Spleen (tissue), 11 donors: ENCODE measurements around the gene ERBIN. TPM values are rescaled to one million over a fixed set of nuclear protein-coding genes. Genes with fewer than 3 reads are reported as not detected.

Source experiments
- DNase-seq: peaks from one replicate; pipeline ENCODE4 v3.0.0-alpha.2; 2020
- H3K27ac ChIP-seq, 8 donors: fragments of 200-600 bp; sonication (generic) in 7 of 8; 1 replicate in 4 of 8; 2 replicates in 4 of 8; pipeline versions ENCODE4 v1.5.0 to v1.8.0; 2016 to 2021; ENCODE audit warnings: inconsistent platforms in 4 of 8, mild to moderate bottlenecking in 4 of 8, moderate library complexity in 1 of 8
- H3K27me3 ChIP-seq, 7 donors: fragments of 200-600 bp; sonication (generic) in 6 of 7; replicated peaks in 1 of 7; 1 replicate in 4 of 7; 2 replicates in 3 of 7; pipeline versions ENCODE4 v1.5.0 to v1.8.0; 2016 to 2021; ENCODE audit warnings: inconsistent platforms in 3 of 7, mild to moderate bottlenecking in 1 of 7
- H3K36me3 ChIP-seq, 6 donors: fragments of 200-600 bp; sonication (generic) in 5 of 6; 1 replicate in 4 of 6; 2 replicates in 2 of 6; pipeline versions ENCODE4 v1.5.0 to v1.8.0; 2016 to 2021; ENCODE audit warnings: inconsistent platforms in 2 of 6
- H3K4me1 ChIP-seq, 6 donors: fragments of 200-600 bp; sonication (generic) in 5 of 6; 1 replicate in 3 of 6; 2 replicates in 3 of 6; pipeline versions ENCODE4 v1.5.0 to v1.8.0; 2016 to 2021; ENCODE audit warnings: inconsistent platforms in 3 of 6
- H3K4me3 ChIP-seq, 8 donors: fragments of 200-600 bp; sonication (generic) in 7 of 8; 1 replicate in 4 of 8; 2 replicates in 4 of 8; pipeline versions ENCODE4 v1.5.0 to v1.8.0; 2016 to 2021; ENCODE audit warnings: inconsistent platforms in 4 of 8, mild to moderate bottlenecking in 4 of 8, moderate library complexity in 2 of 8
- H3K9me3 ChIP-seq, 8 donors: fragments of 200-600 bp; sonication (generic) in 7 of 8; 1 replicate in 4 of 8; 2 replicates in 4 of 8; pipeline versions ENCODE4 v1.5.0 to v1.8.0; 2016 to 2021; ENCODE audit warnings: inconsistent platforms in 4 of 8
- POLR2A ChIP-seq, 3 donors: fragments of 450-650 bp; IDR thresholded peaks; one replicate each; pipeline ENCODE4 v1.5.1; 2017; ENCODE audit warnings: antibody characterized with exemption in 3 of 3, mild to moderate bottlenecking in 1 of 3
- POLR2AphosphoS5 ChIP-seq, 3 donors: sonication (generic); formaldehyde crosslinking; IDR thresholded peaks; one replicate each; pipeline ENCODE4 v1.5.1; 2017; ENCODE audit warnings: antibody characterized with exemption in 3 of 3
- WGBS, 5 donors: extraction: QIAGEN DNeasy Blood & Tissue Kit in 3 of 5; methylation state at CpG; one replicate each; pipeline versions ENCODE4 v1.1.5 to v1.1.7; 2013 to 2018; 5-methylcytosine and 5-hydroxymethylcytosine counted together
- intact Hi-C: fragments of 100-400 bp; cut with DNase I; formaldehyde crosslinking; loops from one replicate; pipeline ENCODE4 v1.15.0; 2023; ENCODE audit warnings: low total_unique reads
- polyA plus RNA-seq, 3 donors: library from polyadenylated mRNA; stranded (reverse); fragments of 200-250 nt; gene quantifications; one replicate each; pipeline ENCODE4 v1.2.1, GENCODE V29; 2013
- total RNA-seq, 7 donors: library from RNA; depleted of rRNA in 3 of 7; stranded (reverse); fragments of >200 nt in 3 of 7; fragmentation: NEBNext Ultra II Directional in 4 of 7; extraction: Animal tissue kit (Norgen Biotek cat#: 25700) in 4 of 7; gene quantifications; one replicate each; pipeline versions ENCODE4 v1.1.0 to v1.2.1, GENCODE V29; 2016 to 2021
- TF ChIP-seq, protein P1 (sequence below), 11 experiments: fragments of 200-600 bp in 7 of 11; fragments of 450-650 bp in 4 of 11; sonication (generic) in 4 of 11; IDR thresholded peaks in 8 of 11; conservative IDR thresholded peaks in 3 of 11; 1 replicate in 7 of 11; 2 replicates in 4 of 11; pipeline versions ENCODE4 v1.4.0 to v1.8.0; 2016 to 2021; ENCODE audit warnings: antibody characterized with exemption in 11 of 11, inconsistent platforms in 4 of 11, mild to moderate bottlenecking in 1 of 11
- donor health status: healthy with polysubstance abuse.
- donor health status: DM: no; HTN: no; CAD: no; lungs with moderate emphysema.
- donor health status: DM: no; HTN: no; CAD: no.
- donor health status: Bipolar disorder and iron deficiency.
- donor health status: healthy.
- donor health status: DM: no; HTN: no; CAD: no.
- donor health status: DM: yes; HTN: yes; CAD: no.

The ERBIN gene
- total and polyA plus RNA-seq, 10 donors = 19.6 to 112 (median 93.1) TPM

DNA sequence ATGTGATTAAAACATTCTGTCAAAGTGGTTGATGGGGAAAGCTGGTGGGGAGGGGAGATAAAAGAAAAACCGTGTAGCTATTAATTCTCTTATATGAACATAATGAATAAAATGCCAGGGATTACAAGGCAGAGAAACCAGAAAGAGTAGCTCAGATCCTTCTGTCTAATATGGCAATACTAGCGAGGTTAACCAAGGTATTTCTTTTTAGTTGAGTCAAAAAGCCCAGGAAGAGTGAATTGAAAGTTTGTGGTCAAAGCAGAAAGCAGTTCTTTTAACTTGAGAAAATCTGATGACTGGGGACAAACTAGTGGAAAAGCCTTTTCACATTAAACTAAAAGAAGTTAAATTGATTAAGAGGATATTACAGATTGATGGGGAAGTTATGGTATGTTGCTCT, 76.0 kb downstream of the ERBIN start:
- no peak for DNase-seq
- intact Hi-C loops = no loop called here
- WGBS, 5 donors = 58 to 76% (median 69%) methylated on average over 2 of the region's 2 CpGs

DNA sequence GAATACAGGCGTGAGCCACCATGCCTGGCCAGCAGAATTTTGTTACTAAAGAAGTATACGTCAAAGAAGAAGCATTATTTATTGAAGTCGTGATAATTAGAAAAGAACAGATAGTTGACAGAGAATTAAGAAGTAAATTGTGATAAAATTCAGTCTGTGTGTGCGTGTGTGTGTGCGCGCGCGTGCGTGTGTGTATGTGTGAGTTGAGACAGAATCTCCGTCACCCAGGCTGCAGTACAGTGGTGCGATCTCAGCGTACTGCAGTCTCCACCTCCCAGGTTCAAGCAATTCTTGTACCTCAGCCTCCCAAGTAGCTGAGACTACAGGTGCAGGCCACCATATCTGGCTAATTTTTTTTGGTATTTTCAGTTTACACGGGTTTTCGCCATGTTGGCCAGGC, 77.8 kb downstream of the ERBIN start:
- H3K27me3 ChIP-seq = no peaks in the 10 kb centered on the region
- DNase-seq = no peak
- TF ChIP-seq POLR2A (IDR thresholded peaks at IDR 0.05) (no peak), POLR2AphosphoS5 (IDR thresholded peaks at IDR 0.05) (no peak)
- TF ChIP-seq, protein P1, sequence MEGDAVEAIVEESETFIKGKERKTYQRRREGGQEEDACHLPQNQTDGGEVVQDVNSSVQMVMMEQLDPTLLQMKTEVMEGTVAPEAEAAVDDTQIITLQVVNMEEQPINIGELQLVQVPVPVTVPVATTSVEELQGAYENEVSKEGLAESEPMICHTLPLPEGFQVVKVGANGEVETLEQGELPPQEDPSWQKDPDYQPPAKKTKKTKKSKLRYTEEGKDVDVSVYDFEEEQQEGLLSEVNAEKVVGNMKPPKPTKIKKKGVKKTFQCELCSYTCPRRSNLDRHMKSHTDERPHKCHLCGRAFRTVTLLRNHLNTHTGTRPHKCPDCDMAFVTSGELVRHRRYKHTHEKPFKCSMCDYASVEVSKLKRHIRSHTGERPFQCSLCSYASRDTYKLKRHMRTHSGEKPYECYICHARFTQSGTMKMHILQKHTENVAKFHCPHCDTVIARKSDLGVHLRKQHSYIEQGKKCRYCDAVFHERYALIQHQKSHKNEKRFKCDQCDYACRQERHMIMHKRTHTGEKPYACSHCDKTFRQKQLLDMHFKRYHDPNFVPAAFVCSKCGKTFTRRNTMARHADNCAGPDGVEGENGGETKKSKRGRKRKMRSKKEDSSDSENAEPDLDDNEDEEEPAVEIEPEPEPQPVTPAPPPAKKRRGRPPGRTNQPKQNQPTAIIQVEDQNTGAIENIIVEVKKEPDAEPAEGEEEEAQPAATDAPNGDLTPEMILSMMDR (IDR thresholded peaks at IDR 0.05 in 8 of 11, conservative IDR thresholded peaks at IDR 0.05 in 3 of 11) = no peak
- intact Hi-C loops = no loop called here
- peaks cover 0 to 9% (median 3%) of the 10 kb centered on the region in 6 donors for H3K4me1 ChIP-seq
- no peak overlapping the region for H3K4me3 ChIP-seq
- H3K36me3 ChIP-seq = peaks cover 0 to 46% (median 0%) of the 10 kb centered on the region in 6 donors
- H3K27ac ChIP-seq = no peak overlapping the region
- 96 to 99% (median 98%) methylated on average over 14 of the region's 14 CpGs for WGBS, 5 donors
- peaks cover 0 to 5% (median 0%) of the 10 kb centered on the region in 8 donors for H3K9me3 ChIP-seq

More for the DNA sequence above, 76.0 kb downstream of the ERBIN start:
- Histone ChIP-seq H3K27me3 (no peaks in the 10 kb centered on the region), H3K4me1 (no peaks in the 10 kb centered on the region), H3K36me3 (peaks cover 0 to 62% (median under 1%) of the 10 kb centered on the region in 6 donors), H3K27ac (no peak overlapping the region), H3K9me3 (peaks cover 0 to 5% (median 0%) of the 10 kb centered on the region in 8 donors), H3K4me3 (no peak overlapping the region)
- TF ChIP-seq POLR2AphosphoS5 (IDR thresholded peaks at IDR 0.05) (no peak), POLR2A (IDR thresholded peaks at IDR 0.05) (no peak)
- TF ChIP-seq, protein P1 (IDR thresholded peaks at IDR 0.05 in 8 of 11, conservative IDR thresholded peaks at IDR 0.05 in 3 of 11) = no peak

DNA sequence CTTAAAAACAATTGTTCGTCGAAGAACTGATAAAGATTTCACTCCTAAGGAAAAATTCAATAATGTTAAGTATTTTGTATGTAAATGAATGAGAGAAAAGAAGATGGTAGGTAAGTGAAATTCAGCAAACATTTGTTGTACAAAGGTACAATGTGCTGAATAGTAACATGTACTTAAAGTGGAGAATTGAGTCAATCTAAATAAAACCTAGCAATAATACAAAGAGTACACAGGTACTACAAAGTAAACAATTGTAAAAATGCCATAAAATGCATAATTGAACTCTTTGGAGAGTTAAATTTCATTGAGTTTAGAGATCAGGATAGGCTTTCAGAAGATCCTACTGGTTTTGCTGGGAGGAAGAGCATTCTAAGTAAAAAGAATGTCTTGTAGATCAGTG, 82.9 kb downstream of the ERBIN start:
- Histone ChIP-seq H3K27me3 (no peaks in the 10 kb centered on the region), H3K9me3 (no peaks in the 10 kb centered on the region), H3K4me1 (peaks cover 0 to 45% (median 20%) of the 10 kb centered on the region in 6 donors), H3K36me3 (peaks cover 0 to 48% (median 14%) of the 10 kb centered on the region in 6 donors), H3K27ac (no peak overlapping the region), H3K4me3 (no peak overlapping the region)
- no peak for DNase-seq
- WGBS, 5 donors = 97 to 100% (median 99%) methylated on average over 2 of the region's 2 CpGs
- intact Hi-C loops = no loop called here
- TF ChIP-seq, protein P1 (IDR thresholded peaks at IDR 0.05 in 8 of 11, conservative IDR thresholded peaks at IDR 0.05 in 3 of 11) = no peak
- TF ChIP-seq POLR2A (IDR thresholded peaks at IDR 0.05) (no peak), POLR2AphosphoS5 (IDR thresholded peaks at IDR 0.05) (no peak)

DNA sequence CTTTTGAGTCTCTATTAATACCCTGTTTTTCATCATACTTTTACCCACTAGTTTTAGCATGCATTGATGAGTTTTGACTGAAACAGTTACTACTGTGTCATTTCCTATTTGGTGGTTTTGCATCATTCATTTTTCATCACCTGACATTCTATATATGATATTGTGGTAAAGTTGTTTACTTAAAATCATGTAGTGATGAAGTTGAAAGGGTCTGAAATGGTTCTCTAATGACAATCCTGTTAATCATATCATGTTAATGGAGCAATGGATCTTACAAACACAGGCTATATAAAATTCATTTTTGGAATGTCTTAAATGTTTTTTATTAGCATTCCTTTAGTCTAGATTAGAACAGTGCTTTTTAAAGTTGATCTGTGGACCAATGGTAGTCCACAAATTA, 84.1 kb downstream of the ERBIN start:
- no peak for DNase-seq
- no peak overlapping the region for H3K4me3 ChIP-seq
- intact Hi-C loops = no loop called here
- peaks cover 0 to 45% (median 20%) of the 10 kb centered on the region in 6 donors for H3K4me1 ChIP-seq
- TF ChIP-seq, protein P1 (IDR thresholded peaks at IDR 0.05 in 8 of 11, conservative IDR thresholded peaks at IDR 0.05 in 3 of 11) = no peak
- TF ChIP-seq POLR2AphosphoS5 (IDR thresholded peaks at IDR 0.05) (no peak), POLR2A (IDR thresholded peaks at IDR 0.05) (no peak)
- H3K27me3 ChIP-seq = no peaks in the 10 kb centered on the region
- H3K27ac ChIP-seq = peak overlapping the region in 3 of 8 donors; percentile 15 to 41 (median 22)
- H3K36me3 ChIP-seq = peaks cover 0 to 48% (median 14%) of the 10 kb centered on the region in 6 donors
- no peaks in the 10 kb centered on the region for H3K9me3 ChIP-seq
